Heart right ventricle (tissue), 16 donors: ENCODE measurements around the gene EBI3. TPM values are rescaled to one million over a fixed set of nuclear protein-coding genes. Genes with fewer than 3 reads are reported as not detected.
A peak's percentile ranks its signal among the peaks of the same experiment; 100 is the strongest.
"Not testable (repeated sequence)": the region's sequence is repeated elsewhere in the genome, so short reads cannot be mapped to it uniquely, and the experiment has no call there.

Source experiments
- ATAC-seq, 8 donors: fragments of 200-7000 bp; cut with Tn5 transposase; one replicate each; pipeline ENCODE4 v1.9.1; 2020; ENCODE audit warnings: mild to moderate bottlenecking in 8 of 8, moderate library complexity in 8 of 8, moderate number of reproducible peaks in 1 of 8
- DNase-seq, 2 donors: peaks; one replicate each; pipeline ENCODE4 v3.0.0-alpha.2; 2020
- H3K27ac ChIP-seq, 10 donors: fragments of 200-600 bp; sonication (generic) in 2 of 10; one replicate each; pipeline versions ENCODE4 v1.5.0 to v1.8.0; 2020 to 2022; ENCODE audit warnings: mild to moderate bottlenecking in 3 of 10
- H3K27me3 ChIP-seq, 7 donors: fragments of 200-600 bp; one replicate each; pipeline ENCODE4 v1.8.0; 2021 to 2022; ENCODE audit warnings: mild to moderate bottlenecking in 2 of 7
- H3K36me3 ChIP-seq, 9 donors: fragments of 200-600 bp; sonication (generic) in 1 of 9; one replicate each; pipeline versions ENCODE4 v1.5.0 to v1.8.0; 2020 to 2022; ENCODE audit warnings: mild to moderate bottlenecking in 2 of 9
- H3K4me1 ChIP-seq, 9 donors: fragments of 200-600 bp; sonication (generic) in 1 of 9; one replicate each; pipeline versions ENCODE4 v1.5.0 to v1.8.0; 2020 to 2022; ENCODE audit warnings: mild to moderate bottlenecking in 4 of 9
- H3K4me3 ChIP-seq, 10 donors: fragments of 200-600 bp; sonication (generic) in 2 of 10; one replicate each; pipeline versions ENCODE4 v1.5.0 to v1.8.0; 2020 to 2022; ENCODE audit warnings: mild to moderate bottlenecking in 7 of 10, moderate library complexity in 2 of 10
- H3K9me3 ChIP-seq, 11 donors: fragments of 200-600 bp in 10 of 11; sonication (generic) in 2 of 11; one replicate each; pipeline versions ENCODE4 v1.5.0 to v1.8.0; 2013 to 2022; ENCODE audit warnings: mild to moderate bottlenecking in 2 of 11, control low read depth in 1 of 11, moderate library complexity in 1 of 11
- CTCF ChIP-seq, 9 donors: fragments of 200-600 bp; sonication (generic) in 2 of 9; IDR thresholded peaks; one replicate each; pipeline versions ENCODE4 v1.5.0 to v1.8.0; 2021 to 2022; ENCODE audit warnings: antibody characterized with exemption in 9 of 9, mild to moderate bottlenecking in 5 of 9, moderate library complexity in 1 of 9
- WGBS, 2 donors: extraction: QIAGEN DNeasy Blood & Tissue Kit; methylation state at CpG; one replicate each; pipeline ENCODE4 v1.1.7; 2013; ENCODE audit warnings: inconsistent platforms in 1 of 2; 5-methylcytosine and 5-hydroxymethylcytosine counted together
- intact Hi-C, 10 donors: fragments of 100-400 bp; cut with DNase I; formaldehyde crosslinking; loops; one replicate each; pipeline versions ENCODE4 v1.11.1 to v1.14.2; 2022
- polyA plus RNA-seq, 2 donors: library from polyadenylated mRNA; stranded (reverse); fragments of 200-250 nt; gene quantifications; one replicate each; pipeline ENCODE4 v1.2.3, GENCODE V29; 2013
- total RNA-seq, 10 donors: library from RNA; stranded (reverse); fragmentation: NEBNext Ultra II Directional in 3 of 10; extraction: Animal tissue kit (Norgen Biotek cat#: 25700) in 3 of 10; gene quantifications; one replicate each; pipeline versions ENCODE4 v1.2.1 to v1.2.4, GENCODE V29; 2021 to 2023
- donor health status: Arrhythmogenic right ventricular cardiomyopathy.
- donor health status: ischemic (EF 13 %, LVEDD 7.1; RV severe dilation, severe dysfunction).
- donor health status: healthy with polysubstance abuse.
- donor health status: DM: no; HTN: yes; CAD: no.
- donor health status: DM: no; HTN: no; CAD: no.
- donor health status: ischemic (EF 25% LVEDD 6.9; RV normal size, moderate dysfunction).
- donor health status: ischemic (EF 25% LVEDD 5.7; RV mildly dilated, moderate dysfunction).
- donor health status: healthy.
- donor health status: DM: yes; HTN: yes; CAD: no.
- donor health status: Ischemic cardiomyopathy.
- donor health status: ischemic (EF 35%, LVEDD 5.7; RV mildly dilated, moderate dysfunction).
- donor health status: nonischemic (EF 11% LVEDD 7.7; RV severe dilation, severe dysfunction).
- donor health status: DM: yes; HTN: yes; CAD: no.
- donor health status: PGD.
- donor health status: ischemic (EF 29% LVEDD 5.4; RV normal size, mild dysfunction).
- donor health status: nonischemic (EF 23%, LVEDD 6.1; RV moderate dilation, normal function).

The EBI3 gene
- total and polyA plus RNA-seq, 12 donors = 0.49 to 2.4 (median 0.81) TPM; not detected in 4

DNA sequence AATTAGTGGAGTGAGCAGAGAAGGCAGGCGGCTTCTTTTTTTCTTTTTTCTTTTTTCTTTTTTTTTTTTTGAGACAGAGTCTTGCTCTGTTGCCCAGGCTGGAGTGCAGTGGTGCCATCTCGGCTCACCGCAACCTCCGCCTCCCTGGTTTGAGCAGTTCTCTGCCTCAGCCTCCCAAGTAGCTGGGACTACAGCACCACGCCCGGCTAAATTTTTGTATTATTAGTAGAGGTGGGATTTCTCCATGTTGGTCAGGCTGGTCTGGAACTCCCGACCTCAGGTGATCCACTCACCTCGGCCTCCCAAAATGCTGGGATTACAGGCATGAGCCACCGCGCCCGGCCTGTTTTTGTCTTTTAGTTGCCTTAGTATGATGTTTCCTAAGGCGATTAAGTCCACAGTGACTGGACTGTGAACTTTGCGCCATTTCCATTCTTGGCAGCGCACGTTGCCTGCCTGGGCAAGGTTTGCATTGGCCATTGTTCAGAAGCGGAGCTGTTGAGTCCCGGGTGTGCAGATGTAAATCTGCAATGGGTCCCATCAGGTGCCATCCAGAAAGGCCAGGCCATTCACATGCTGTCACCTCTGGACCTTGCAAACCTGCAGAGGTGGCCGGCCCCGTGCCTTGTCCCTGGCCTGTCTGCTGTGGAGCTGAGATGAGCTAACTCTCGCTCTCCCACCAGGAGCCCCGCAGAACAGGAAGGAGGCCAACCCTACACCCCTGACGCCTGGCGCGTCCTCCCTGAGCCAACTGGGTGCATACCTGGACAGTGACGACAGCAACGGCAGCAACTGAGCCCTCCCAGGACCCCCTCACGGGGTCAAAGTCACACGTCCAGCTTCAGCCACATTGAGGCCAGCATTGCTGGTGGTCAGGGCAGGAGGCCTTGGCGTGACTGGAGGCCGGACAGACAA lies 38.8 kb downstream of the EBI3 start:
- ATAC-seq (peak in 1 of 8 donors; percentile 21), DNase-seq (no peak)
- no peaks in the 10 kb centered on the region for H3K27me3 ChIP-seq
- H3K4me1 ChIP-seq = no peaks in the 10 kb centered on the region
- intact Hi-C loops = loop anchor here in 8 of 10 donors (2.0 to 10.0 kb wide), 6 partner anchors 84 to 257 kb away; partner anchors contain the start of genes CHAF1A (in 1 of the 8) and SH3GL1 (in 1 of the 8)
- 89 to 90% methylated on average over 30 of the region's 30 CpGs for WGBS, 2 donors
- peaks cover 0 to 92% (median 38%) of the 10 kb centered on the region in 9 donors for H3K36me3 ChIP-seq
- H3K9me3 ChIP-seq = peaks cover 0 to 7% (median 0%) of the 10 kb centered on the region in 11 donors
- H3K4me3 ChIP-seq = no peak overlapping the region
- no peak overlapping the region for H3K27ac ChIP-seq
- TF ChIP-seq CTCF (IDR thresholded peaks at IDR 0.05) = peak in 2 of 9 donors; percentile 4 to 7

DNA sequence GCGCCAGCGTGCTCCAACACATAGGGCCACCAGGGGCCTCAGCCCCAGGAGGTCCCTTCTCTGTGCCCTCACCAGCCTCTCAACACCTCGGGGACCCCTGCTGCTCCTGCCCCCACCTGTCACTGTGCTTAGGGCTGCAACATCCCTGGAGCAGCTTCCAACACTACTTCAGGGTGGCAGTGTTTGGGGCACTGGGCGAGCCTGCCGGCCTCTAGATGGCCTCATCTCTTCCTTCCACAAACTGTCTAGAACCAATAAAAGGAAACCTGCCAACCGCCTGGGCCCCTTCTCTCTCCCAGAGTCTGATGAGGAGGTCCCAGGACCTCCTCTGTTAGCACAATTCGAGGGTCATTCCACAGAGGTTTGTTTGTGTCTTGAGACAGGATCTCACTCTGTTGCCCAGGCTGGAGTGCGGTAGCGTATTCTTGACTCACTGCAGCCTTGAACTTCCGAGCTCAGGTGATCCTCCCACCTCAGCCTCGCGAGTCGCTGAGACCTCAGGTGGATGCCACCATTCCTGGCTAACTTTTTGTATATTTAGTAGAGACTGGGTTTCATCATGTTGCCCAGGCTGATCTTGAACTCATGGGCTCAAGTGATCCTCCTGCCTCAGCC lies 39.6 kb downstream of the EBI3 start:
- DNase-seq (no peak), ATAC-seq (peak in 1 of 8 donors; percentile 19)
- Histone ChIP-seq H3K4me1 (no peaks in the 10 kb centered on the region), H3K36me3 (peaks cover 0 to 85% (median 35%) of the 10 kb centered on the region in 9 donors), H3K9me3 (peaks cover 0 to 7% (median 0%) of the 10 kb centered on the region in 11 donors), H3K4me3 (no peak overlapping the region), H3K27ac (no peak overlapping the region), H3K27me3 (no peaks in the 10 kb centered on the region)
- 89 to 93% methylated on average over 13 of the region's 13 CpGs for WGBS, 2 donors
- no peak for TF ChIP-seq CTCF (IDR thresholded peaks at IDR 0.05)
- intact Hi-C loops = loop anchor here in 8 of 10 donors (2.0 to 10.0 kb wide), 5 partner anchors 83 to 256 kb away; partner anchors contain the start of genes CHAF1A (in 1 of the 8) and SH3GL1 (in 1 of the 8)

DNA sequence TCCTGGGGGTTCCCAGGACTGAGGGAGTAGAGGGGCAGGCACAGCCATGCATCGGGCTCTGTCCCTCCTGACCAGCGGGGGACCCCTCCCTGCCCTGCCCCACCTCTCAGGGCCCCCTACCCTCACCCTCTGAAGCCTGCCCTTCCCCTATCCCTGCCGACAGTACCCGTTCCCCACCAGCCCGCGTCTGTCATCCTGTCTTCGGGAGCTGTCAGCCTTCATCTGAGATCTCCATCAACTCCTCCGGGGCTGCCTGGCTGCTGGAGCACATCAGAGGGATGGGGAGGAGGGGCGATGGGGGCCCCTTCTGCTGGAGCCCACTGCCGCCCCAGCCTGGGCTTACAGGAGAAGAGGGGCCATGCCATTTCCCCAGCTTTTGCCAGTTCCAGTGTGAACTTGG lies 43.6 kb downstream of the EBI3 start:
- intact Hi-C loops = loop anchor here in 4 of 10 donors (5.0 to 10.0 kb wide), 4 partner anchors 52 to 252 kb away; no protein-coding TSS in a partner anchor
- WGBS, 2 donors = 49 to 56% methylated on average over 10 of the region's 10 CpGs
- ATAC-seq = no peak
- no peak overlapping the region for H3K4me3 ChIP-seq
- H3K9me3 ChIP-seq = peaks cover 0 to 7% (median 0%) of the 10 kb centered on the region in 11 donors
- no peak for DNase-seq
- H3K36me3 ChIP-seq = peaks cover 0 to 49% (median 19%) of the 10 kb centered on the region in 9 donors
- H3K27ac ChIP-seq = no peak overlapping the region
- TF ChIP-seq CTCF (IDR thresholded peaks at IDR 0.05) = no peak
- H3K27me3 ChIP-seq = peaks cover 0 to 9% (median 3%) of the 10 kb centered on the region in 7 donors
- peaks cover 0 to 5% (median 0%) of the 10 kb centered on the region in 9 donors for H3K4me1 ChIP-seq

GRCh38 chr19:4274321-4274686 lies 45.0 kb downstream of the EBI3 start:
- peaks cover 0 to 35% (median 6%) of the 10 kb centered on the region in 9 donors for H3K36me3 ChIP-seq
- H3K27ac ChIP-seq, ATAC-seq, DNase-seq, H3K4me3 ChIP-seq, H3K4me1 ChIP-seq, H3K9me3 ChIP-seq: not testable (repeated sequence)
- intact Hi-C loops = loop anchor here in 4 of 10 donors (5.0 to 10.0 kb wide), 4 partner anchors 50 to 250 kb away; no protein-coding TSS in a partner anchor
- peaks cover 1 to 23% (median 13%) of the 10 kb centered on the region in 7 donors for H3K27me3 ChIP-seq
- WGBS, 2 donors = 83 to 85% methylated on average over 6 of the region's 6 CpGs
